ENCODE measurements around the gene ARHGAP29. TPM values are rescaled to one million over a fixed set of nuclear protein-coding genes. Genes with fewer than 3 reads are reported as not detected.

The ARHGAP29 gene
- polyA plus RNA-seq, 3 donors: 0.69 to 0.98 (median 0.81) TPM

- Histone ChIP-seq H3K27me3 (ENCODE audit: control insufficient read depth in 2 of 2, insufficient read depth in 2 of 2, low read length in 2 of 2) (peaks cover 8 to 29% of the 10 kb centered on the region in 2 donors), H3K9ac (ENCODE audit: insufficient read depth, low read length, poor library complexity, severe bottlenecking) (no peak overlapping the region), H3K9me3 (replicated peaks in 1 of 2; ENCODE audit: control insufficient read depth in 1 of 2, insufficient read depth in 1 of 2, low read length in 2 of 2) (no peaks in the 10 kb centered on the region), H3K79me2 (ENCODE audit: insufficient read depth, low read length) (no peaks in the 10 kb centered on the region), H2AFZ (ENCODE audit: insufficient read depth, low read depth, low read length, poor library complexity, severe bottlenecking) (no peak overlapping the region), H3K4me3 (replicated peaks in 1 of 3; ENCODE audit: low read depth in 2 of 3, low read length in 3 of 3) (no peak overlapping the region), H3K4me2 (replicated peaks; ENCODE audit: extremely low read depth, low read length, poor library complexity, severe bottlenecking) (no peak overlapping the region), H3K36me3 (replicated peaks in 1 of 2; ENCODE audit: control insufficient read depth in 1 of 2, insufficient read depth in 2 of 2, low read length in 2 of 2) (no peaks in the 10 kb centered on the region), H3K27ac (ENCODE audit: low read depth in 1 of 2, low read length in 2 of 2) (no peak overlapping the region), H3K4me1 (ENCODE audit: control insufficient read depth in 1 of 2, insufficient read depth in 2 of 2, low read length in 2 of 2) (no peaks in the 10 kb centered on the region), H4K20me1 (ENCODE audit: insufficient read depth, low read length) (no peaks in the 10 kb centered on the region)
- Mint-ChIP-seq H3K4me3 (no peak overlapping the region), H3K36me3 (no peaks in the 10 kb centered on the region), H3K27me3 (ENCODE audit: low read depth in 3 of 3) (peaks cover 13 to 29% (median 16%) of the 10 kb centered on the region in 3 donors), H3K4me1 (peaks cover 5% of the 10 kb centered on the region), H3K27ac (no peak overlapping the region), H3K9me3 (peaks cover 0 to 1% (median 0%) of the 10 kb centered on the region in 7 donors)
- intact Hi-C loops (cut with micrococcal nuclease): no loop called here
- TF ChIP-seq CTCF (IDR thresholded peaks at IDR 0.05): no peak
- DNase-seq: no peak
Observed at GRCh38 chr1:94215955-94216354, 21.4 kb downstream of the ARHGAP29 start.

- Mint-ChIP-seq H3K27ac (no peak overlapping the region), H3K4me1 (no peaks in the 10 kb centered on the region), H3K4me3 (no peak overlapping the region), H3K9me3 (peaks cover 0 to 11% (median 2%) of the 10 kb centered on the region in 7 donors), H3K27me3 (ENCODE audit: low read depth in 3 of 3) (peaks cover 2 to 10% (median 5%) of the 10 kb centered on the region in 3 donors), H3K36me3 (no peaks in the 10 kb centered on the region)
- no peaks in the 10 kb centered on the region for H3K79me2 ChIP-seq (ENCODE audit: insufficient read depth, low read length)
- H4K20me1 ChIP-seq (ENCODE audit: insufficient read depth, low read length): no peaks in the 10 kb centered on the region
- no peak overlapping the region for H3K4me3 ChIP-seq (replicated peaks in 1 of 3; ENCODE audit: low read depth in 2 of 3, low read length in 3 of 3)
- H2AFZ ChIP-seq (ENCODE audit: insufficient read depth, low read depth, low read length, poor library complexity, severe bottlenecking): no peak overlapping the region
- no peak for DNase-seq
- H3K27ac ChIP-seq (ENCODE audit: low read depth in 1 of 2, low read length in 2 of 2): no peak overlapping the region
- intact Hi-C loops (cut with micrococcal nuclease): no loop called here
- H3K9me3 ChIP-seq (replicated peaks in 1 of 2; ENCODE audit: control insufficient read depth in 1 of 2, insufficient read depth in 1 of 2, low read length in 2 of 2): peaks cover 2 to 7% of the 10 kb centered on the region in 2 donors
- H3K9ac ChIP-seq (ENCODE audit: insufficient read depth, low read length, poor library complexity, severe bottlenecking): no peak overlapping the region
- H3K36me3 ChIP-seq (replicated peaks in 1 of 2; ENCODE audit: control insufficient read depth in 1 of 2, insufficient read depth in 2 of 2, low read length in 2 of 2): no peaks in the 10 kb centered on the region
- H3K4me1 ChIP-seq (ENCODE audit: control insufficient read depth in 1 of 2, insufficient read depth in 2 of 2, low read length in 2 of 2): no peaks in the 10 kb centered on the region
- WGBS (ENCODE audit: insufficient coverage): no CpG with 5 or more reads among the region's 1 CpG
- no peak for TF ChIP-seq CTCF (IDR thresholded peaks at IDR 0.05)
- H3K4me2 ChIP-seq (replicated peaks; ENCODE audit: extremely low read depth, low read length, poor library complexity, severe bottlenecking): no peak overlapping the region
- H3K27me3 ChIP-seq (ENCODE audit: control insufficient read depth in 2 of 2, insufficient read depth in 2 of 2, low read length in 2 of 2): peaks cover 0 to 11% of the 10 kb centered on the region in 2 donors
Observed at GRCh38 chr1:94209982-94210381, 27.4 kb downstream of the ARHGAP29 start.

Data from CD14-positive monocyte (primary cell).